PC-3 (cell line): ENCODE results near the gene GATA2. TPM values are rescaled to one million over a fixed set of nuclear protein-coding genes. Genes with fewer than 3 reads are reported as not detected.
A peak's percentile ranks its signal among the peaks of the same experiment; 100 is the strongest.

ENCODE experiments used
- ATAC-seq: fragments of 200-7000 bp; cut with Tn5 transposase; 2 replicates; pipeline ENCODE4 v1.9.1; 2020; ENCODE audit warnings: mild to moderate bottlenecking, moderate library complexity
- BruUV-seq: library from RNA; stranded (reverse); fragments of 400-500 nt; replicated peaks from 2 replicates; lab custom pipeline; 2021; lab: Mats Ljungman, UMichigan
- CTCF ChIA-PET: fragments of 300-600 bp; sonication (Branson Sonifier 250); formaldehyde crosslinking; loops from one replicate; lab custom pipeline; 2022; ENCODE audit warnings: antibody characterized with exemption; lab: Charles Lee
- POLR2A ChIA-PET: fragments of 300-600 bp; sonication (Branson Sonifier 250); formaldehyde crosslinking; loops from one replicate; lab custom pipeline; 2022; ENCODE audit warnings: antibody characterized with exemption; ENCODE audit not compliant: unreplicated experiment; lab: Charles Lee
- DNase-seq: peaks from one replicate; pipeline ENCODE4 v3.0.0-alpha.2; 2015
- H2AFZ ChIP-seq: fragments of 300-600 bp; sonication (generic); 2 replicates; pipeline ENCODE4 v1.6.0; 2016; ENCODE audit warnings: antibody characterized with exemption, low read length
- H3F3A ChIP-seq: fragments of 300-600 bp; sonication (generic); one replicate; pipeline ENCODE4 v1.6.0; 2017; ENCODE audit warnings: antibody characterized with exemption, low read length, control low read depth, mild to moderate bottlenecking; ENCODE audit not compliant: unreplicated experiment
- H3K27ac ChIP-seq: fragments of 300-600 bp; sonication (generic); 2 replicates; pipeline ENCODE4 v1.5.1; 2016; ENCODE audit warnings: mild to moderate bottlenecking, low read length
- H3K27me3 ChIP-seq: fragments of 300-600 bp; sonication (generic); 2 replicates; pipeline ENCODE4 v1.6.1; 2016; ENCODE audit warnings: low read length, mixed read lengths
- H3K36me3 ChIP-seq: fragments of 300-600 bp; sonication (generic); 2 replicates; pipeline ENCODE4 v1.6.1; 2016; ENCODE audit warnings: low read depth, mixed run types, low read length, mixed read lengths
- H3K4me1 ChIP-seq: fragments of 300-600 bp; sonication (generic); 2 replicates; pipeline ENCODE4 v1.5.1; 2016; ENCODE audit warnings: low read length; ENCODE audit not compliant: insufficient read depth
- H3K4me2 ChIP-seq: fragments of 300-600 bp; sonication (generic); 2 replicates; pipeline ENCODE4 v1.6.0; 2016; ENCODE audit warnings: low read length
- H3K4me3 ChIP-seq: fragments of 300-600 bp; sonication (generic); 2 replicates; pipeline ENCODE4 v1.5.1; 2016; ENCODE audit warnings: mild to moderate bottlenecking, low read length, mixed read lengths
- H3K79me2 ChIP-seq: fragments of 300-600 bp; sonication (generic); 2 replicates; pipeline ENCODE4 v1.6.1; 2017; ENCODE audit warnings: low read length, mixed read lengths
- H3K9ac ChIP-seq: fragments of 300-600 bp; sonication (generic); 2 replicates; pipeline ENCODE4 v1.6.0; 2016; ENCODE audit warnings: mild to moderate bottlenecking, low read length
- H3K9me2 ChIP-seq: fragments of 300-600 bp; sonication (generic); replicated peaks from 2 replicates; pipeline ENCODE4 v1.6.1; 2016; ENCODE audit warnings: mixed run types, low read length, mixed read lengths
- H3K9me3 ChIP-seq: fragments of 300-600 bp; sonication (generic); 2 replicates; pipeline ENCODE4 v1.6.1; 2016; ENCODE audit warnings: low read length, mixed read lengths
- H4K20me1 ChIP-seq: fragments of 300-600 bp; sonication (generic); 2 replicates; pipeline ENCODE4 v1.6.1; 2016; ENCODE audit warnings: low read length, mixed read lengths
- CTCF ChIP-seq: fragments of 300-600 bp; sonication (generic); conservative IDR thresholded peaks from 2 replicates; pipeline ENCODE4 v1.5.1; 2017; ENCODE audit warnings: antibody characterized with exemption, low read depth, mild to moderate bottlenecking, low read length
- EZH2 ChIP-seq: fragments of 300-600 bp; sonication (generic); IDR thresholded peaks from one replicate; pipeline ENCODE4 v1.6.1; 2017; ENCODE audit warnings: antibody characterized with exemption, mild to moderate bottlenecking, low read length; ENCODE audit not compliant: unreplicated experiment
- EZH2phosphoT487 ChIP-seq: fragments of 300-600 bp; sonication (generic); IDR thresholded peaks from 2 replicates; pipeline ENCODE4 v1.6.1; 2018; ENCODE audit warnings: mild to moderate bottlenecking, antibody characterized with exemption, low read length, borderline replicate concordance
- intact Hi-C: fragments of 100-400 bp; cut with micrococcal nuclease; formaldehyde crosslinking; loops from 2 replicates; pipeline ENCODE4 v1.9.0; 2023
- total RNA-seq: library from RNA; depleted of rRNA; stranded (reverse); fragments of >200 nt; gene quantifications from 2 replicates; pipeline ENCODE4 v1.2.3, GENCODE V29; 2014

The GATA2 gene
- total RNA-seq, 1 experiment from 2014 or later = 32.4 TPM

- H3K4me3 ChIP-seq = no peak overlapping the region
- BruUV-seq = no TSS peak
- no peaks in the 10 kb centered on the region for H3K9me3 ChIP-seq
- no peaks in the 10 kb centered on the region for H3K27me3 ChIP-seq
- no peak overlapping the region for H3K27ac ChIP-seq
- H3K79me2 ChIP-seq = no peaks in the 10 kb centered on the region
- no peak overlapping the region for H3K9ac ChIP-seq
- no peak overlapping the region for H2AFZ ChIP-seq
- no peaks in the 10 kb centered on the region for H3K36me3 ChIP-seq
- DNase-seq (no peak), ATAC-seq (no peak)
- H3F3A ChIP-seq = no peaks in the 10 kb centered on the region
- H3K4me2 ChIP-seq = no peak overlapping the region
- H4K20me1 ChIP-seq = no peaks in the 10 kb centered on the region
- H3K4me1 ChIP-seq = peaks cover 10% of the 10 kb centered on the region
- ChIA-PET POLR2A (no interaction called here), CTCF (no interaction called here)
- no peak for TF ChIP-seq CTCF
- TF ChIP-seq EZH2phosphoT487 = no peak
- TF ChIP-seq EZH2 = no peak
- H3K9me2 ChIP-seq = no peaks in the 10 kb centered on the region
- intact Hi-C loops = loop anchor here (10.0 kb wide), 1 partner anchor 78 kb away; no protein-coding TSS in a partner anchor
Observed at GRCh38 chr3:128506754-128507153, 13.8 kb upstream of the GATA2 start.

- no TSS peak for BruUV-seq
- no peak for TF ChIP-seq EZH2phosphoT487
- no peak for TF ChIP-seq CTCF
- TF ChIP-seq EZH2 = no peak
- Histone ChIP-seq H3K4me1 (peaks cover 10% of the 10 kb centered on the region), H4K20me1 (no peaks in the 10 kb centered on the region), H3K4me2 (no peak overlapping the region), H2AFZ (no peak overlapping the region), H3K27ac (no peak overlapping the region), H3K79me2 (no peaks in the 10 kb centered on the region), H3K27me3 (no peaks in the 10 kb centered on the region), H3K4me3 (no peak overlapping the region), H3K9me2 (no peaks in the 10 kb centered on the region), H3K9me3 (no peaks in the 10 kb centered on the region), H3F3A (no peaks in the 10 kb centered on the region), H3K9ac (no peak overlapping the region), H3K36me3 (no peaks in the 10 kb centered on the region)
- DNase-seq = no peak
- intact Hi-C loops = loop anchor here (10.0 kb wide), 1 partner anchor 79 kb away; no protein-coding TSS in a partner anchor
- no peak for ATAC-seq
- POLR2A ChIA-PET = no interaction called here
- CTCF ChIA-PET = no interaction called here
Observed at GRCh38 chr3:128505771-128506170, 12.8 kb upstream of the GATA2 start.

- ATAC-seq (no peak), DNase-seq (peak; percentile 60)
- intact Hi-C loops = loop anchor here (10.0 kb wide), 1 partner anchor 80 kb away; no protein-coding TSS in a partner anchor
- Histone ChIP-seq H3K9ac (no peak overlapping the region), H3K36me3 (no peaks in the 10 kb centered on the region), H3K4me3 (no peak overlapping the region), H3K79me2 (no peaks in the 10 kb centered on the region), H3K9me3 (no peaks in the 10 kb centered on the region), H3K27me3 (no peaks in the 10 kb centered on the region), H2AFZ (no peak overlapping the region), H3K4me2 (no peak overlapping the region), H3F3A (no peaks in the 10 kb centered on the region), H3K9me2 (no peaks in the 10 kb centered on the region), H4K20me1 (no peaks in the 10 kb centered on the region), H3K4me1 (peaks cover 10% of the 10 kb centered on the region), H3K27ac (no peak overlapping the region)
- CTCF ChIA-PET = no interaction called here
- TF ChIP-seq EZH2 = no peak
- TF ChIP-seq CTCF = no peak
- TF ChIP-seq EZH2phosphoT487 = no peak
- BruUV-seq = no TSS peak
- POLR2A ChIA-PET = no interaction called here
Observed at GRCh38 chr3:128504963-128505730, 12.1 kb upstream of the GATA2 start.
